Neural progenitor cell (in vitro differentiated cells): ENCODE results near the gene COX18. TPM values are rescaled to one million over a fixed set of nuclear protein-coding genes. Genes with fewer than 3 reads are reported as not detected.

Source experiments
- DNase-seq: peaks from one replicate; pipeline ENCODE4 v3.0.0-alpha.2; 2016; ENCODE audit warnings: low spot score
- H2AFZ ChIP-seq: fragments of 200-600 bp; sonication (generic); replicated peaks from 2 replicates; pipeline ENCODE4 v1.6.1; 2016; ENCODE audit warnings: antibody characterized with exemption
- H3F3A ChIP-seq: fragments of 200-600 bp; sonication (generic); 2 replicates; pipeline ENCODE4 v1.6.1; 2016; ENCODE audit warnings: antibody characterized with exemption, low read depth
- H3K27ac ChIP-seq: fragments of 200-600 bp; sonication (generic); 2 replicates; pipeline ENCODE4 v1.5.1; 2016; ENCODE audit warnings: mild to moderate bottlenecking
- H3K27me3 ChIP-seq: fragments of 200-600 bp; sonication (generic); 2 replicates; pipeline ENCODE4 v1.6.1; 2016; ENCODE audit warnings: mild to moderate bottlenecking, moderate library complexity
- H3K36me3 ChIP-seq: fragments of 200-600 bp; sonication (generic); 2 replicates; pipeline ENCODE4 v1.5.1; 2016
- H3K4me1 ChIP-seq: fragments of 200-600 bp; sonication (generic); 2 replicates; pipeline ENCODE4 v1.6.1; 2016; ENCODE audit warnings: mixed run types
- H3K4me2 ChIP-seq: fragments of 200-600 bp; sonication (generic); 2 replicates; pipeline ENCODE4 v1.6.1; 2016
- H3K4me3 ChIP-seq: fragments of 200-600 bp; sonication (generic); 2 replicates; pipeline ENCODE4 v1.5.1; 2016
- H3K79me2 ChIP-seq: fragments of 200-600 bp; sonication (generic); 2 replicates; pipeline ENCODE4 v1.6.1; 2016; ENCODE audit warnings: low read depth
- H3K9ac ChIP-seq: fragments of 200-600 bp; sonication (generic); 2 replicates; pipeline ENCODE4 v1.6.1; 2016
- H3K9me3 ChIP-seq: fragments of 200-600 bp; sonication (generic); 2 replicates; pipeline ENCODE4 v1.5.1; 2016; ENCODE audit warnings: low read depth
- H4K20me1 ChIP-seq: fragments of 200-600 bp; sonication (generic); 2 replicates; pipeline ENCODE4 v1.6.1; 2016; ENCODE audit warnings: low read depth
- H3K27ac Mint-ChIP-seq: 3 replicates; pipeline ENCODE4 v1.8.0; 2021; ENCODE audit warnings: mixed read lengths
- H3K27me3 Mint-ChIP-seq: 2 replicates; pipeline ENCODE4 v1.8.0; 2022; ENCODE audit warnings: low read depth, mild to moderate bottlenecking, inconsistent platforms, moderate library complexity, mixed read lengths; ENCODE audit not compliant: insufficient read depth
- H3K36me3 Mint-ChIP-seq: 3 replicates; pipeline ENCODE4 v1.8.0; 2021; ENCODE audit warnings: mixed read lengths
- H3K4me1 Mint-ChIP-seq: 3 replicates; pipeline ENCODE4 v1.8.0; 2021; ENCODE audit warnings: mixed read lengths
- H3K4me3 Mint-ChIP-seq: 3 replicates; pipeline ENCODE4 v1.8.0; 2021; ENCODE audit warnings: mild to moderate bottlenecking, moderate library complexity, mixed read lengths
- H3K9me3 Mint-ChIP-seq: 3 replicates; pipeline ENCODE4 v1.8.0; 2020; ENCODE audit warnings: mixed read lengths
- EZH2 ChIP-seq: fragments of 200-600 bp; sonication (generic); IDR thresholded peaks from 2 replicates; pipeline ENCODE4 v1.6.1; 2017; ENCODE audit warnings: antibody characterized with exemption, mild to moderate bottlenecking, moderate library complexity
- EZH2phosphoT487 ChIP-seq: fragments of 200-600 bp; sonication (generic); IDR thresholded peaks from 2 replicates; pipeline ENCODE4 v1.6.1; 2017; ENCODE audit warnings: antibody characterized with exemption
- total RNA-seq: library from RNA; depleted of rRNA; stranded (reverse); fragments of >200 nt; gene quantifications from 2 replicates; pipeline ENCODE4 v1.2.3, GENCODE V29; 2015; ENCODE audit warnings: low replicate concordance
- TF ChIP-seq, protein P1 (sequence below): fragments of 200-600 bp; sonication (generic); IDR thresholded peaks from 2 replicates; pipeline ENCODE4 v1.5.1; 2017; ENCODE audit warnings: antibody characterized with exemption, mild to moderate bottlenecking

COX18 gene
- total RNA-seq, 1 donor from 2014 or later: 20.3 TPM

GRCh38 chr4:73055241-73055897 lies 14.1 kb downstream of the COX18 start:
- TF ChIP-seq EZH2: no peak
- no peaks in the 10 kb centered on the region for H3K79me2 ChIP-seq
- Mint-ChIP-seq H3K9me3 (no peaks in the 10 kb centered on the region), H3K4me3 (no peak overlapping the region), H3K27ac (no peak overlapping the region), H3K27me3 (no peaks in the 10 kb centered on the region), H3K4me1 (no peaks in the 10 kb centered on the region), H3K36me3 (peaks cover 20% of the 10 kb centered on the region)
- H3K27ac ChIP-seq: no peak overlapping the region
- peaks cover 4% of the 10 kb centered on the region for H3K36me3 ChIP-seq
- no peaks in the 10 kb centered on the region for H3F3A ChIP-seq
- no peaks in the 10 kb centered on the region for H3K9me3 ChIP-seq
- no peaks in the 10 kb centered on the region for H3K4me1 ChIP-seq
- no peaks in the 10 kb centered on the region for H4K20me1 ChIP-seq
- DNase-seq: no peak
- no peak overlapping the region for H2AFZ ChIP-seq
- no peak overlapping the region for H3K4me3 ChIP-seq
- H3K27me3 ChIP-seq: no peaks in the 10 kb centered on the region
- no peak overlapping the region for H3K9ac ChIP-seq
- no peak overlapping the region for H3K4me2 ChIP-seq

GRCh38 chr4:73053974-73054480 lies 15.5 kb downstream of the COX18 start:
- Mint-ChIP-seq H3K4me1 (no peaks in the 10 kb centered on the region), H3K27me3 (no peaks in the 10 kb centered on the region), H3K36me3 (peaks cover 14% of the 10 kb centered on the region), H3K4me3 (no peak overlapping the region), H3K27ac (no peak overlapping the region), H3K9me3 (no peaks in the 10 kb centered on the region)
- Histone ChIP-seq H3K4me1 (no peaks in the 10 kb centered on the region), H3K4me3 (no peak overlapping the region), H3K27ac (no peak overlapping the region), H3F3A (no peaks in the 10 kb centered on the region), H3K9ac (no peak overlapping the region), H4K20me1 (no peaks in the 10 kb centered on the region), H2AFZ (no peak overlapping the region), H3K9me3 (no peaks in the 10 kb centered on the region), H3K79me2 (no peaks in the 10 kb centered on the region), H3K27me3 (no peaks in the 10 kb centered on the region), H3K36me3 (peaks cover 4% of the 10 kb centered on the region), H3K4me2 (no peak overlapping the region)
- DNase-seq: no peak
- TF ChIP-seq, protein P1, sequence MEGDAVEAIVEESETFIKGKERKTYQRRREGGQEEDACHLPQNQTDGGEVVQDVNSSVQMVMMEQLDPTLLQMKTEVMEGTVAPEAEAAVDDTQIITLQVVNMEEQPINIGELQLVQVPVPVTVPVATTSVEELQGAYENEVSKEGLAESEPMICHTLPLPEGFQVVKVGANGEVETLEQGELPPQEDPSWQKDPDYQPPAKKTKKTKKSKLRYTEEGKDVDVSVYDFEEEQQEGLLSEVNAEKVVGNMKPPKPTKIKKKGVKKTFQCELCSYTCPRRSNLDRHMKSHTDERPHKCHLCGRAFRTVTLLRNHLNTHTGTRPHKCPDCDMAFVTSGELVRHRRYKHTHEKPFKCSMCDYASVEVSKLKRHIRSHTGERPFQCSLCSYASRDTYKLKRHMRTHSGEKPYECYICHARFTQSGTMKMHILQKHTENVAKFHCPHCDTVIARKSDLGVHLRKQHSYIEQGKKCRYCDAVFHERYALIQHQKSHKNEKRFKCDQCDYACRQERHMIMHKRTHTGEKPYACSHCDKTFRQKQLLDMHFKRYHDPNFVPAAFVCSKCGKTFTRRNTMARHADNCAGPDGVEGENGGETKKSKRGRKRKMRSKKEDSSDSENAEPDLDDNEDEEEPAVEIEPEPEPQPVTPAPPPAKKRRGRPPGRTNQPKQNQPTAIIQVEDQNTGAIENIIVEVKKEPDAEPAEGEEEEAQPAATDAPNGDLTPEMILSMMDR: no peak
- TF ChIP-seq EZH2 (no peak), EZH2phosphoT487 (no peak)

DNA sequence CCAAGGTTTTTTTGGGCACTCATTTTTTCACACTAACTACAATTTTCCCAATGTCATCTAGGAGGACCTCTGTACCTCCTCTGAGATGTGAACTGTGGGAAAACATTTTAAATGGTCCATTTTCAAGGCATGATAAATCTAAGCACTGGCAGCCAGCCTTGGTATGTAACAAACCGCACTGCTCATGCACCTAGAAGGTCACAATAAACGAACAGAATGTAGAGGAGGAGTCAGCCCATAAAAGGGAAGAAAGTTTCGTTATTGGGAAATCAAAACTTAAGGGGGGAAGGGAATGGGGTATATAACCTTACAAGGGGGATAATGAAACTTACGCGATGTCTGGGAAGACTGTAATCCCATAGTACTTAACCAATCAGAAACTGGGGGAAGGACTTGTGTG lies 16.4 kb downstream of the COX18 start:
- Histone ChIP-seq H4K20me1 (no peaks in the 10 kb centered on the region), H2AFZ (no peak overlapping the region), H3K27ac (no peak overlapping the region), H3K4me1 (no peaks in the 10 kb centered on the region), H3K4me2 (no peak overlapping the region), H3K36me3 (peaks cover 4% of the 10 kb centered on the region), H3K9ac (no peak overlapping the region), H3K4me3 (no peak overlapping the region), H3K9me3 (no peaks in the 10 kb centered on the region), H3K79me2 (no peaks in the 10 kb centered on the region), H3K27me3 (no peaks in the 10 kb centered on the region), H3F3A (no peaks in the 10 kb centered on the region)
- no peak overlapping the region for H3K27ac Mint-ChIP-seq
- DNase-seq: no peak
- TF ChIP-seq EZH2 (no peak), EZH2phosphoT487 (no peak)
- TF ChIP-seq, protein P1: no peak
- H3K27me3 Mint-ChIP-seq: no peaks in the 10 kb centered on the region
- H3K9me3 Mint-ChIP-seq: no peaks in the 10 kb centered on the region
- peaks cover 10% of the 10 kb centered on the region for H3K36me3 Mint-ChIP-seq
- no peaks in the 10 kb centered on the region for H3K4me1 Mint-ChIP-seq
- H3K4me3 Mint-ChIP-seq: no peak overlapping the region

- Histone ChIP-seq H3K27ac (no peak overlapping the region), H3F3A (no peaks in the 10 kb centered on the region), H2AFZ (no peak overlapping the region), H3K9me3 (no peaks in the 10 kb centered on the region), H4K20me1 (no peaks in the 10 kb centered on the region), H3K4me1 (no peaks in the 10 kb centered on the region), H3K4me2 (no peak overlapping the region), H3K27me3 (no peaks in the 10 kb centered on the region), H3K9ac (no peak overlapping the region), H3K4me3 (no peak overlapping the region), H3K36me3 (no peaks in the 10 kb centered on the region), H3K79me2 (no peaks in the 10 kb centered on the region)
- no peak for DNase-seq
- Mint-ChIP-seq H3K27me3 (no peaks in the 10 kb centered on the region), H3K4me3 (no peak overlapping the region), H3K36me3 (peaks cover 8% of the 10 kb centered on the region), H3K9me3 (no peaks in the 10 kb centered on the region), H3K4me1 (no peaks in the 10 kb centered on the region), H3K27ac (no peak overlapping the region)
- TF ChIP-seq EZH2phosphoT487: no peak
- no peak for TF ChIP-seq EZH2
- TF ChIP-seq, protein P1: no peak
Measured at GRCh38 chr4:73051625-73052024, 17.9 kb downstream of the COX18 start.
